ENCODE results near the gene CD300A. TPM values are rescaled to one million over a fixed set of nuclear protein-coding genes. Genes with fewer than 3 reads are reported as not detected.

CD300A gene
- total RNA-seq, 2 experiments from 2014 or later = 2.0 to 15.8 TPM

GRCh38 chr17:74524653-74525464 lies 58.4 kb downstream of the CD300A start:
- CTCF ChIA-PET = interaction anchor here (0.5 to 1.3 kb wide), 3 partner anchors 31 to 227 kb away, joined by 3 read pairs; no protein-coding TSS in a partner anchor
- Mint-ChIP-seq H3K4me1 (peaks cover 10% of the 10 kb centered on the region), H3K27ac (no peak overlapping the region), H3K27me3 (peaks cover 26% of the 10 kb centered on the region), H3K9me3 (ENCODE audit: low read depth) (no peaks in the 10 kb centered on the region), H3K4me3 (no peak overlapping the region), H3K36me3 (no peaks in the 10 kb centered on the region)
- peak; percentile 16 for DNase-seq
- ATAC-seq = no peak

DNA sequence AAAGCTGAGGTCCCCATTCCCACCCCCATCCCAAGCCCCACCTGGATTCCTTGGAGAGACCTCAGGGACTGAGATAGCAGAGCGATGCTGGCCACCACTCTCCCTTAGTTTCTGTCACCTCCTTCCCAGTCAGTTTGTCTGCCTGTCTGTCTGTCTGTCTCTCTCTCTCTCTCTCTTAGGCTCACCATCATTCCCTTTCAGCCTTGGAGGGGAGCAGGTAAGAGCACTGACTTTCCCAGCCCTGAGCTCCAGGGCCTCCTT lies 59.0 kb downstream of the CD300A start:
- H3K9me3 Mint-ChIP-seq (ENCODE audit: low read depth) = no peaks in the 10 kb centered on the region
- H3K27ac Mint-ChIP-seq = no peak overlapping the region
- H3K27me3 Mint-ChIP-seq = peaks cover 27% of the 10 kb centered on the region
- DNase-seq = no peak
- no peak overlapping the region for H3K4me3 Mint-ChIP-seq
- H3K36me3 Mint-ChIP-seq = no peaks in the 10 kb centered on the region
- ATAC-seq = no peak
- CTCF ChIA-PET = interaction anchor here (0.5 to 2.6 kb wide), 5 partner anchors 10 to 228 kb away, joined by 3 to 10 read pairs (median 3); partner anchors contain the start of gene GPR142
- peaks cover 10% of the 10 kb centered on the region for H3K4me1 Mint-ChIP-seq

DNA sequence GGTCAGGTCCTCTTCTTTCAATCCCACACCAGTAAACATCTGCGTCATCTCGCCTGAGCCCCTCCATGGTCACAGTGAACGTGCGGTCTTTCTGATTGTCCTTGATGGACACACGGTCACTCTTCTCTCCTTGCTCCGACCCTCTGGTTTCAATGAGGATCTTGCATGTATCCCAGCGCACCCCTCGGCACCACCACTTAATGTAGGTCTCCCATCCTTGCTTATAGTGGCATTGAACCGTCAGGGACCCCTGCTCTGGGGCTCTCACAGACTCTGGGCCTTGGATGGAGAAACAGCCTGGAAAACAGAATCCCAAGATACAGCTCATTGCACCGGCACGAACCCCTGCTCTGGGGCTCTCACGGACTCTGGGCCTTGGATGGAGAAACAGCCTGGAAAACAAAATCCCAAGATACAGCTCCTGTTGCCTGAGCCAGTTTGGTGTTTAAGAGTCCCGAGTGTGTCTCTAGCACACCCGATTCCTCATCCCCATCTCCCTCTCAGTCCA lies 59.4 kb downstream of the CD300A start:
- Mint-ChIP-seq H3K4me3 (no peak overlapping the region), H3K9me3 (ENCODE audit: low read depth) (no peaks in the 10 kb centered on the region), H3K36me3 (no peaks in the 10 kb centered on the region), H3K27ac (no peak overlapping the region), H3K4me1 (peaks cover 8% of the 10 kb centered on the region), H3K27me3 (peaks cover 28% of the 10 kb centered on the region)
- ATAC-seq (no peak), DNase-seq (peak; percentile 31)
- CTCF ChIA-PET = interaction anchor here (0.5 to 2.6 kb wide), 4 partner anchors 10 to 228 kb away, joined by 3 to 10 read pairs (median 3); partner anchors contain the start of gene GPR142

- ATAC-seq = no peak
- Mint-ChIP-seq H3K36me3 (no peaks in the 10 kb centered on the region), H3K27me3 (peaks cover 31% of the 10 kb centered on the region), H3K4me3 (no peak overlapping the region), H3K4me1 (peaks cover 2% of the 10 kb centered on the region), H3K9me3 (ENCODE audit: low read depth) (no peaks in the 10 kb centered on the region), H3K27ac (no peak overlapping the region)
- CTCF ChIA-PET = interaction anchor here (1.3 to 2.6 kb wide), 2 partner anchors 148 to 159 kb away, joined by 3 to 10 read pairs; partner anchors contain the start of gene GPR142
- peak; percentile 31 for DNase-seq
These were observed 60.2 kb downstream of the CD300A start for GRCh38 chr17:74526681-74527080.

DNA sequence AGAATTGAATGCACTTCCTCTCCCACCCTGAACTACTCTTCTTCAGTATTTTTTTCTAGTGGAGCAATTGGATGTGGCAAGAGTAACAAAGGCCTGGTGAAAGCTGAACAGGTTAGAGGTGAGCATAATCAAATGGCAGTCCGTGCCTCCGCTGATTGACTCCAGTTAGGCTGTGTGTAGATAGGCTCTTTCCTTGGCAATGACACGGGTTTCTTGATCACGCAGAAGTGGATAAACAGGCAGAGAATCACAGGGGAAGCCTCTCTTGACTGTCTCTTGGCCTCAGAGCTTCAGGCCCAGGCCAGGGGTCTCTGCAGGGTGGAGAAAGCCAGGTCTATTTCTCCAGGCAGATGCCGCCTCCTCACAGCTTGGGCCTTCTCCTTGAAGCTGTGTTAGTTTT lies 60.6 kb downstream of the CD300A start:
- CTCF ChIA-PET = interaction anchor here (1.3 to 2.6 kb wide), 2 partner anchors 148 to 159 kb away, joined by 3 to 10 read pairs; partner anchors contain the start of gene GPR142
- DNase-seq = peak; percentile 29
- no peak for ATAC-seq
- Mint-ChIP-seq H3K9me3 (ENCODE audit: low read depth) (no peaks in the 10 kb centered on the region), H3K27me3 (peaks cover 31% of the 10 kb centered on the region), H3K4me1 (no peaks in the 10 kb centered on the region), H3K27ac (no peak overlapping the region), H3K36me3 (no peaks in the 10 kb centered on the region), H3K4me3 (no peak overlapping the region)

DNA sequence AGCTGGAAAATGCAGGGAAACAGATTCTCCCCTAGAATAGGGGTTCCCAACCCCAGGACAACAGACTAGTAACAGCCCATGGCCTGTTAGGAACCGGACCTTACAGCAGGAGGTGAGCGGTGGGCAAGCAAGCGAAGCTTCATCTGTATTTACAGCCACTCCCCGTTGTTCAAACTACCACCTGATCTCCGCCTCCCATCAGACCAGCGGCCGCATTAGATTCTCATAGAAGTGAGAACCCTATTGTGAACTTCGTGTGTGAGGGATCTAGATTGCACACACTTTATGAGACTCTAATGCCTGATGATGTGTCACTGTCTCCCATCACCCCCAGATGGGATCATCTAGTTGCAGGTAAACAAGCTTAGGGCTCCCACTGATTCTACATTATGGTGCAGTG lies 61.3 kb downstream of the CD300A start:
- no peaks in the 10 kb centered on the region for H3K36me3 Mint-ChIP-seq
- no peaks in the 10 kb centered on the region for H3K4me1 Mint-ChIP-seq
- H3K4me3 Mint-ChIP-seq = no peak overlapping the region
- no peak overlapping the region for H3K27ac Mint-ChIP-seq
- ATAC-seq = no peak
- H3K27me3 Mint-ChIP-seq = peaks cover 36% of the 10 kb centered on the region
- no peaks in the 10 kb centered on the region for H3K9me3 Mint-ChIP-seq (ENCODE audit: low read depth)
- CTCF ChIA-PET = interaction anchor here (2.6 kb wide), 1 partner anchor 160 kb away, joined by 10 read pairs; the partner anchor contains the start of gene GPR142
- peak; percentile 18 for DNase-seq

DNA sequence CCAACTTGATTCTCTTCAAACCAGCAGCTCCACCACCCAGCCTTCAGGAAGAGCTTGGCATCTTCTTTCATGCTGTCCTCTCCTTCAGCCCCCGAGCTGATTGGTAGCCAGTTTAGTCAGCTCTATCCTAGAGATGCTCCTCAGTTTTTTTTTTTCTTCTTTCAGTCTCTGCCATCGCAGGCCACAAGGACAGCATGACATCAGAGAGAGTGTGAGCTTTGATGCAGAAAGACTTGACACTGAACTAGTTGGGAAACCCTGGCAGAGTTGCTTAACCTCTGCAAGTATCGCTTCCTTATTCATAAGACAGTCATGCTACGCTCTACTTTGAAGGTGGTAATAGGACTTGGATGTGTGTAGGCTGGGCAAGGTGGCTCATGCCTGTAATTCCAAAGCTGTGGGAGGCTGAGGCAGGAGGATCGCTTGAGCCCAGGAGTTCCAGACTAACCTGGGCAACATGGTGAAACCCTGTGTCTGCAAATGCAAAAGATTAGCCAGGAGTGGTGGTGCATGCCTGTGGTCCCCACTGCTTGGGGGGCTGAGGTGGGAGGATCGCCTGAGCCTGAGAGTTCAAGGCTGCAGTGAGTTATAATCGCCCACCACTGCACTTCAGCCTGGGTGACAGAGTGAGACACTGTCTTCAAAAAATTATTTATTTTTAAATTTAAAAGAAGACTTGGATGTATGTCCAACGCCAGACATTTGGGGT lies 62.2 kb downstream of the CD300A start:
- no peak overlapping the region for H3K27ac Mint-ChIP-seq
- peaks cover 3% of the 10 kb centered on the region for H3K4me1 Mint-ChIP-seq
- H3K4me3 Mint-ChIP-seq = no peak overlapping the region
- DNase-seq (peak; percentile 5), ATAC-seq (no peak)
- no peaks in the 10 kb centered on the region for H3K36me3 Mint-ChIP-seq
- H3K9me3 Mint-ChIP-seq (ENCODE audit: low read depth) = no peaks in the 10 kb centered on the region
- CTCF ChIA-PET = no interaction called here
- peaks cover 45% of the 10 kb centered on the region for H3K27me3 Mint-ChIP-seq

DNA sequence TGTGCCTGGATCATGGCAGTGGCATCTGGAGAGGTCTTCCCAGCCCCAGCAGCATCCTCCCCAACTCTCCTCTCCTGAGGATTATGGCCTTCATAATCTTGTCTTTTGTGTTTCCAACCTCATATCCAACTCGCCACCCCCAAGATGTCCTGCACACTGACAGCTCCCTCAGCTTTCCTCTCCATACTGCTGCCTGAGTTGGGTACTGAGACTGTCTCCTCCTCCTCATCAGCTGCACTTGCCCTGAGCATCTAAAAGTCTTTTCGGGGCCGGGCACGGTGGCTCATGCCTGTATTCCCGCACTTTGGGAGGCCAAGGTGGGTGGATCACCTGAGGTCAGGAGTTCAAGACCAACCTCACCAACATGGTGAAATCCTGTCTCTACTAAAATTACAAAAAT lies 62.8 kb downstream of the CD300A start:
- ATAC-seq (no peak), DNase-seq (peak; percentile 18)
- H3K27ac Mint-ChIP-seq = no peak overlapping the region
- H3K4me1 Mint-ChIP-seq = peaks cover 3% of the 10 kb centered on the region
- CTCF ChIA-PET = interaction anchor here (1.9 to 2.2 kb wide), 2 partner anchors 72 to 161 kb away, joined by 4 to 7 read pairs; partner anchors contain the start of gene GPR142
- H3K9me3 Mint-ChIP-seq (ENCODE audit: low read depth) = no peaks in the 10 kb centered on the region
- no peaks in the 10 kb centered on the region for H3K36me3 Mint-ChIP-seq
- H3K4me3 Mint-ChIP-seq = no peak overlapping the region
- peaks cover 45% of the 10 kb centered on the region for H3K27me3 Mint-ChIP-seq

DNA sequence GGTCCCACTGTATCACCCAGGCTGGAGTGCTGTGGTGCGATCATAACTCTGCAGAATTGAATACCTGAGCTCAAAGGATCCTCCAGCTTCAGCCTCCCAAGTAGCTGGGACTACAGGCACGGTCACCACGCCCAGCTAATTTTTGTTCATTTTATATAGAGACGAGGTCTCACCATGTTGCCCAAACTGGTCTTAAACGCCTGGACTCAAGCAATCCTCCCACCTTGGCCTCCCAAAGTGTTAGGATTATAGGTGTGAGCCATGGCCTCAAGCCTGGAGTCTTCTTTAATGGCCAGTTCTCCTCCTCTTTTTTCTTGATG lies 64.4 kb downstream of the CD300A start:
- Mint-ChIP-seq H3K36me3 (no peaks in the 10 kb centered on the region), H3K4me1 (peaks cover 3% of the 10 kb centered on the region), H3K27ac (no peak overlapping the region), H3K9me3 (ENCODE audit: low read depth) (no peaks in the 10 kb centered on the region), H3K4me3 (no peak overlapping the region), H3K27me3 (peaks cover 47% of the 10 kb centered on the region)
- DNase-seq = no peak
- ATAC-seq = no peak
- CTCF ChIA-PET = interaction anchor here (1.9 to 2.2 kb wide), 2 partner anchors 73 to 163 kb away, joined by 4 to 7 read pairs; partner anchors contain the start of gene GPR142

GRCh38 chr17:74531231-74531761 lies 64.9 kb downstream of the CD300A start, which contains the start of gene CD300LB:
Gene CD300LB (minus strand): TSS chr17:74531475. CDS start chr17:74531350, 125 bp downstream.
- H3K27ac Mint-ChIP-seq = no peak within 1 kb of the TSS
- no peaks in the 10 kb centered on the region for H3K36me3 Mint-ChIP-seq
- no peak within 1 kb of the TSS for H3K4me3 Mint-ChIP-seq
- H3K4me1 Mint-ChIP-seq = peaks cover 3% of the 10 kb centered on the region
- DNase-seq = peak; percentile 30
- H3K27me3 Mint-ChIP-seq = peaks cover 49% of the 10 kb centered on the region
- no peak for ATAC-seq
- no peaks in the 10 kb centered on the region for H3K9me3 Mint-ChIP-seq (ENCODE audit: low read depth)
- CTCF ChIA-PET = interaction anchor here (1.4 to 3.0 kb wide), 5 partner anchors 35 to 225 kb away, joined by 4 to 27 read pairs (median 7); partner anchors contain the start of gene GPR142

GRCh38 chr17:74532115-74532514 lies 65.7 kb downstream of the CD300A start:
- Mint-ChIP-seq H3K4me1 (peaks cover 3% of the 10 kb centered on the region), H3K4me3 (no peak overlapping the region), H3K9me3 (ENCODE audit: low read depth) (no peaks in the 10 kb centered on the region), H3K36me3 (no peaks in the 10 kb centered on the region), H3K27me3 (peaks cover 57% of the 10 kb centered on the region), H3K27ac (no peak overlapping the region)
- CTCF ChIA-PET = interaction anchor here (0.6 to 3.0 kb wide), 7 partner anchors 14 to 226 kb away, joined by 3 to 27 read pairs (median 5); partner anchors contain the start of genes CD300C and GPR142
- DNase-seq (peak; percentile 35), ATAC-seq (no peak)

Measured in activated CD8-positive, alpha-beta memory T cell treated with anti-CD3 and anti-CD28 coated beads, Interleukin-2, amount 10 ng/mL, durations not matched to agents 7 days and 5 days (primary cell).